Keratinocyte (primary cell): ENCODE measurements around the gene STXBP5L. TPM values are rescaled to one million over a fixed set of nuclear protein-coding genes. Genes with fewer than 3 reads are reported as not detected.
"Not testable (repeated sequence)": the region's sequence is repeated elsewhere in the genome, so short reads cannot be mapped to it uniquely, and the experiment has no call there.

ENCODE experiments used
- DNase-seq: peaks from one replicate; pipeline ENCODE4 v3.0.0-alpha.2; 2011; ENCODE audit warnings: low read depth, missing footprints, low spot score
- FAIRE-seq: peaks from 2 replicates; lab custom pipeline; 2011; peaks lifted over from hg19 to GRCh38; lab: Jason Lieb, UNC
- H2AFZ ChIP-seq: 2 replicates; pipeline ENCODE4 v1.6.0; 2012; ENCODE audit warnings: low read length, control low read depth, inconsistent platforms; ENCODE audit not compliant: control insufficient read depth
- H3K27ac ChIP-seq: 2 replicates; pipeline ENCODE4 v1.5.1; 2011; ENCODE audit warnings: low read length; ENCODE audit not compliant: control insufficient read depth, insufficient read depth
- H3K27me3 ChIP-seq: 3 replicates; pipeline ENCODE4 v1.6.0; 2011; ENCODE audit warnings: low read length; ENCODE audit not compliant: control insufficient read depth, insufficient read depth; ENCODE audit errors: extremely low read depth
- H3K36me3 ChIP-seq, 2 experiments: 2 replicates in 1 of 2; 3 replicates in 1 of 2; pipeline ENCODE4 v1.5.1; 2011; ENCODE audit warnings: low read length in 2 of 2, mild to moderate bottlenecking in 1 of 2; ENCODE audit not compliant: control insufficient read depth in 2 of 2, insufficient read depth in 2 of 2; ENCODE audit errors: extremely low read depth in 1 of 2
- H3K4me1 ChIP-seq: 3 replicates; pipeline ENCODE4 v1.5.1; 2011; ENCODE audit warnings: low read length; ENCODE audit not compliant: control insufficient read depth, insufficient read depth; ENCODE audit errors: extremely low read depth
- H3K4me2 ChIP-seq: 3 replicates; pipeline ENCODE4 v1.6.0; 2011; ENCODE audit warnings: low read depth, low read length; ENCODE audit not compliant: control insufficient read depth, insufficient read depth; ENCODE audit errors: extremely low read depth
- H3K4me3 ChIP-seq, 3 experiments: fragments of 200-600 bp in 1 of 3; sonication (generic) in 1 of 3; 2 replicates in 2 of 3; 3 replicates in 1 of 3; pipeline ENCODE4 v1.5.1; 2011 to 2016; ENCODE audit warnings: low read length in 3 of 3, mild to moderate bottlenecking in 3 of 3, control low read depth in 2 of 3, inconsistent platforms in 1 of 3, low read depth in 1 of 3, mixed read lengths in 1 of 3, mixed run types in 1 of 3, moderate library complexity in 1 of 3; ENCODE audit not compliant: control insufficient read depth in 2 of 3, insufficient read depth in 2 of 3; ENCODE audit errors: extremely low read depth in 1 of 3
- H3K79me2 ChIP-seq: 2 replicates; pipeline ENCODE4 v1.6.0; 2012; ENCODE audit warnings: low read length; ENCODE audit not compliant: control insufficient read depth, insufficient read depth
- H3K9ac ChIP-seq: 3 replicates; pipeline ENCODE4 v1.6.0; 2011; ENCODE audit warnings: low read length; ENCODE audit not compliant: control insufficient read depth, insufficient read depth; ENCODE audit errors: extremely low read depth
- H3K9me1 ChIP-seq: 3 replicates; pipeline ENCODE4 v1.6.0; 2011; ENCODE audit warnings: low read length; ENCODE audit not compliant: control insufficient read depth, insufficient read depth; ENCODE audit errors: extremely low read depth
- H3K9me3 ChIP-seq: 2 replicates; pipeline ENCODE4 v1.5.1; 2012; ENCODE audit warnings: low read depth, low read length; ENCODE audit not compliant: control insufficient read depth
- H4K20me1 ChIP-seq: 3 replicates; pipeline ENCODE4 v1.6.0; 2011; ENCODE audit warnings: low read length; ENCODE audit not compliant: control insufficient read depth, insufficient read depth; ENCODE audit errors: extremely low read depth
- EZH2 ChIP-seq: IDR thresholded peaks from one replicate; pipeline ENCODE4 v1.6.1; 2012; ENCODE audit warnings: inconsistent platforms, mild to moderate bottlenecking, low read length, moderate library complexity
- dilution Hi-C: fragments of 300-500 bp; cut with MboI; formaldehyde crosslinking; loops from one replicate; pipeline ENCODE4 v1.7.0; 2020; ENCODE audit warnings: low sequenced_read_pairs; ENCODE audit not compliant: extremely low pct_ligation_motif_present
- polyA plus RNA-seq, 5 experiments: library from polyadenylated mRNA; depleted of rRNA in 3 of 5; stranded (reverse) in 3 of 5; stranded (forward) in 1 of 5; unstranded in 1 of 5; fragments of >200 nt; gene quantifications; 1 replicate in 1 of 5; 2 replicates in 3 of 5; 3 replicates in 1 of 5; pipeline versions ENCODE4 v1.2.1 to v1.2.3, GENCODE V29; 2011 to 2012; ENCODE audit warnings: missing spikeins in 2 of 5, low read depth in 1 of 5, low replicate concordance in 1 of 5
- TF ChIP-seq, protein P1 (sequence below), 3 experiments: IDR thresholded peaks in 1 of 3; conservative IDR thresholded peaks in 1 of 3; optimal IDR thresholded peaks in 1 of 3; 2 replicates in 2 of 3; 3 replicates in 1 of 3; pipeline versions ENCODE3 to v1.5.1; 2011; ENCODE audit warnings: low read length in 3 of 3, mild to moderate bottlenecking in 3 of 3, moderate library complexity in 2 of 3, control low read depth in 1 of 3, inconsistent platforms in 1 of 3; ENCODE audit not compliant: insufficient read depth in 2 of 3; ENCODE audit errors: extremely low read depth in 1 of 3

The STXBP5L gene
- polyA plus RNA-seq, 1 donor (not counting 4 experiments of a cell fraction or from before 2014, with no cell fraction given) = not detected

DNA sequence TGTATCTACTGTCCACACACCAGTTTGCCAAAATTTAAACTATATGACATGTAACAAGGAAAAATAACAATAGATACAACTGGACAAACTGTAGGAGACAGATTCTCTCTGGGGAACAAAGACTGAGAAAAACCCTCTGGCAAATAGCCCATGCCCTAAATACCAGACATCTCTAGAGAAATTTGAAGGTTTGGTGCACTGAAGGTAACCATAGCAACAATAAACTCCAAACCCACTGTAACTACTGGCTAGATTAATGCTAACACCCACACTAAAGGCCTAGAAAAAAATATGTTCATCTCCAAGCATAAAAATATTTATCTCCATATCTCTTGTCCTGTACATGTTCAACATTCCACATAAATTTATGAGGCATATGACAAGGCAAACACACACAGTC lies 267.1 kb downstream of the STXBP5L start:
- no peak overlapping the region for H3K4me3 ChIP-seq
- H3K9ac ChIP-seq = no peak overlapping the region
- no peak for FAIRE-seq

GRCh38 chr3:121190626-121191025 lies 282.6 kb downstream of the STXBP5L start:
- H3K9me3 ChIP-seq, H3K79me2 ChIP-seq, FAIRE-seq, H3K9me1 ChIP-seq, H3K4me3 ChIP-seq, H3K9ac ChIP-seq, dilution Hi-C loops, DNase-seq, H2AFZ ChIP-seq, H3K4me1 ChIP-seq, H3K27ac ChIP-seq, H4K20me1 ChIP-seq, H3K27me3 ChIP-seq, H3K36me3 ChIP-seq, H3K4me2 ChIP-seq: not testable (repeated sequence)

More for the DNA sequence above, 267.1 kb downstream of the STXBP5L start:
- no peak for TF ChIP-seq EZH2
- TF ChIP-seq, protein P1, sequence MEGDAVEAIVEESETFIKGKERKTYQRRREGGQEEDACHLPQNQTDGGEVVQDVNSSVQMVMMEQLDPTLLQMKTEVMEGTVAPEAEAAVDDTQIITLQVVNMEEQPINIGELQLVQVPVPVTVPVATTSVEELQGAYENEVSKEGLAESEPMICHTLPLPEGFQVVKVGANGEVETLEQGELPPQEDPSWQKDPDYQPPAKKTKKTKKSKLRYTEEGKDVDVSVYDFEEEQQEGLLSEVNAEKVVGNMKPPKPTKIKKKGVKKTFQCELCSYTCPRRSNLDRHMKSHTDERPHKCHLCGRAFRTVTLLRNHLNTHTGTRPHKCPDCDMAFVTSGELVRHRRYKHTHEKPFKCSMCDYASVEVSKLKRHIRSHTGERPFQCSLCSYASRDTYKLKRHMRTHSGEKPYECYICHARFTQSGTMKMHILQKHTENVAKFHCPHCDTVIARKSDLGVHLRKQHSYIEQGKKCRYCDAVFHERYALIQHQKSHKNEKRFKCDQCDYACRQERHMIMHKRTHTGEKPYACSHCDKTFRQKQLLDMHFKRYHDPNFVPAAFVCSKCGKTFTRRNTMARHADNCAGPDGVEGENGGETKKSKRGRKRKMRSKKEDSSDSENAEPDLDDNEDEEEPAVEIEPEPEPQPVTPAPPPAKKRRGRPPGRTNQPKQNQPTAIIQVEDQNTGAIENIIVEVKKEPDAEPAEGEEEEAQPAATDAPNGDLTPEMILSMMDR (optimal IDR thresholded peaks at IDR 0.05 in 1 of 3, IDR thresholded peaks at IDR 0.05 in 1 of 3, conservative IDR thresholded peaks at IDR 0.05 in 1 of 3; ENCODE audit: extremely low read depth in 1 of 3, insufficient read depth in 2 of 3, low read length in 3 of 3) = no peak
- no peaks in the 10 kb centered on the region for H3K9me1 ChIP-seq
- no peaks in the 10 kb centered on the region for H4K20me1 ChIP-seq
- no peak overlapping the region for H2AFZ ChIP-seq
- H3K4me2 ChIP-seq = no peak overlapping the region
- dilution Hi-C loops = no loop called here
- DNase-seq = no peak
- no peaks in the 10 kb centered on the region for H3K79me2 ChIP-seq
- H3K4me1 ChIP-seq = no peaks in the 10 kb centered on the region
- no peaks in the 10 kb centered on the region for H3K27me3 ChIP-seq
- no peaks in the 10 kb centered on the region for H3K36me3 ChIP-seq
- no peaks in the 10 kb centered on the region for H3K9me3 ChIP-seq
- H3K27ac ChIP-seq = no peak overlapping the region

- Histone ChIP-seq H4K20me1 (no peaks in the 10 kb centered on the region), H3K4me3 (no peak overlapping the region), H3K9me1 (no peaks in the 10 kb centered on the region), H3K9ac (no peak overlapping the region), H2AFZ (no peak overlapping the region), H3K79me2 (no peaks in the 10 kb centered on the region), H3K27me3 (no peaks in the 10 kb centered on the region), H3K4me1 (no peaks in the 10 kb centered on the region), H3K9me3 (no peaks in the 10 kb centered on the region), H3K36me3 (no peaks in the 10 kb centered on the region), H3K4me2 (no peak overlapping the region), H3K27ac (no peak overlapping the region)
- DNase-seq (no peak), FAIRE-seq (no peak)
- dilution Hi-C loops = no loop called here
- TF ChIP-seq EZH2 = no peak
- TF ChIP-seq, protein P1 (optimal IDR thresholded peaks at IDR 0.05 in 1 of 3, IDR thresholded peaks at IDR 0.05 in 1 of 3, conservative IDR thresholded peaks at IDR 0.05 in 1 of 3; ENCODE audit: extremely low read depth in 1 of 3, insufficient read depth in 2 of 3, low read length in 3 of 3) = no peak
Observed at GRCh38 chr3:121202573-121202972, 294.6 kb downstream of the STXBP5L start.
